Activated CD4-positive, alpha-beta T cell treated with anti-CD3 and anti-CD28 coated beads for 36 hours (primary cell): ENCODE measurements around the gene PDCD10. TPM values are rescaled to one million over a fixed set of nuclear protein-coding genes. Genes with fewer than 3 reads are reported as not detected.

Source experiments
- ATAC-seq: fragments of 200-7000 bp; cut with Tn5 transposase; one replicate; pipeline ENCODE4 v1.10.0; 2021; ENCODE audit warnings: mild to moderate bottlenecking, moderate library complexity
- CTCF ChIA-PET: fragments of 350-600 bp; sonication (Branson Sonifier 250); formaldehyde crosslinking; loops from one replicate; lab custom pipeline; 2021; ENCODE audit warnings: antibody characterized with exemption; lab: Charles Lee
- POLR2A ChIA-PET: fragments of 350-600 bp; sonication (Branson Sonifier 250); formaldehyde crosslinking; loops from one replicate; lab custom pipeline; 2021; ENCODE audit warnings: antibody characterized with exemption, inconsistent platforms; lab: Charles Lee
- DNase-seq: peaks from one replicate; pipeline ENCODE4 v3.0.0-alpha.2; 2020
- H3K27ac Mint-ChIP-seq: one replicate; pipeline ENCODE4 v1.8.0; 2021; ENCODE audit warnings: mixed read lengths
- H3K27me3 Mint-ChIP-seq: one replicate; pipeline ENCODE4 v1.8.0; 2021; ENCODE audit warnings: mixed read lengths
- H3K36me3 Mint-ChIP-seq: one replicate; pipeline ENCODE4 v1.8.0; 2021; ENCODE audit warnings: low read depth, mixed read lengths
- H3K4me1 Mint-ChIP-seq: one replicate; pipeline ENCODE4 v1.8.0; 2021; ENCODE audit warnings: mixed read lengths
- H3K4me3 Mint-ChIP-seq: one replicate; pipeline ENCODE4 v1.8.0; 2021; ENCODE audit warnings: mild to moderate bottlenecking, moderate library complexity, mixed read lengths
- H3K9me3 Mint-ChIP-seq: one replicate; pipeline ENCODE4 v1.8.0; 2021; ENCODE audit warnings: low read depth, mixed read lengths
- intact Hi-C, 2 experiments: fragments of 100-400 bp; cut with DNase I in 1 of 2; cut with micrococcal nuclease in 1 of 2; formaldehyde crosslinking; loops; one replicate each; pipeline versions ENCODE4 v1.14.2 to v1.15.1; 2022 to 2024; cut with DNase I, micrococcal nuclease
- total RNA-seq, 2 experiments: library from RNA; stranded (reverse); gene quantifications; one replicate each; pipeline ENCODE4 v1.2.3, GENCODE V29; 2021

PDCD10 gene
- total RNA-seq, 2 experiments from 2014 or later, result 95.4 to 118 TPM

GRCh38 chr3:167749728-167750127 lies 15.0 kb upstream of the PDCD10 start:
- POLR2A ChIA-PET, result interaction anchor here (1.1 kb wide), 1 partner anchor 14 kb away, joined by 3 read pairs; the partner anchor contains the start of gene SERPINI1
- no peaks in the 10 kb centered on the region for H3K27me3 Mint-ChIP-seq
- H3K9me3 Mint-ChIP-seq, result no peaks in the 10 kb centered on the region
- intact Hi-C loops, result no loop called here
- H3K27ac Mint-ChIP-seq, result no peak overlapping the region
- ATAC-seq, result no peak
- no peaks in the 10 kb centered on the region for H3K36me3 Mint-ChIP-seq
- no peak overlapping the region for H3K4me3 Mint-ChIP-seq
- CTCF ChIA-PET, result interaction anchor here (0.6 to 1.8 kb wide), 8 partner anchors 8 to 31 kb away, joined by 3 to 5 read pairs (median 3); partner anchors contain the start of gene SERPINI1
- DNase-seq, result no peak
- peaks cover 7% of the 10 kb centered on the region for H3K4me1 Mint-ChIP-seq

GRCh38 chr3:167749209-167749608 lies 14.5 kb upstream of the PDCD10 start:
- Mint-ChIP-seq H3K4me1 (peaks cover 7% of the 10 kb centered on the region), H3K4me3 (no peak overlapping the region), H3K36me3 (no peaks in the 10 kb centered on the region), H3K27ac (no peak overlapping the region), H3K27me3 (no peaks in the 10 kb centered on the region), H3K9me3 (no peaks in the 10 kb centered on the region)
- no peak for DNase-seq
- ATAC-seq, result no peak
- CTCF ChIA-PET, result interaction anchor here (0.8 to 1.8 kb wide), 3 partner anchors 8 to 13 kb away, joined by 3 to 5 read pairs (median 5); no protein-coding TSS in a partner anchor
- intact Hi-C loops, result no loop called here
- POLR2A ChIA-PET, result interaction anchor here (1.1 kb wide), 1 partner anchor 13 kb away, joined by 3 read pairs; the partner anchor contains the start of gene SERPINI1

- Mint-ChIP-seq H3K27me3 (no peaks in the 10 kb centered on the region), H3K27ac (no peak overlapping the region), H3K4me3 (no peak overlapping the region), H3K4me1 (peaks cover 7% of the 10 kb centered on the region), H3K36me3 (no peaks in the 10 kb centered on the region), H3K9me3 (no peaks in the 10 kb centered on the region)
- intact Hi-C loops, result no loop called here
- no peak for ATAC-seq
- CTCF ChIA-PET, result interaction anchor here (1.5 kb wide), 1 partner anchor 39 kb away, joined by 3 read pairs; no protein-coding TSS in a partner anchor
- POLR2A ChIA-PET, result no interaction called here
- no peak for DNase-seq
Measured at GRCh38 chr3:167743799-167744198, 9.1 kb upstream of the PDCD10 start.

GRCh38 chr3:167742338-167742737 lies 7.6 kb upstream of the PDCD10 start:
- POLR2A ChIA-PET, result no interaction called here
- Mint-ChIP-seq H3K4me1 (peaks cover 11% of the 10 kb centered on the region), H3K27me3 (no peaks in the 10 kb centered on the region), H3K4me3 (no peak overlapping the region), H3K9me3 (no peaks in the 10 kb centered on the region), H3K36me3 (no peaks in the 10 kb centered on the region), H3K27ac (no peak overlapping the region)
- intact Hi-C loops, result no loop called here
- CTCF ChIA-PET, result interaction anchor here (1.6 kb wide), 1 partner anchor 58 kb away, joined by 4 read pairs; no protein-coding TSS in a partner anchor
- DNase-seq, result no peak
- no peak for ATAC-seq

- DNase-seq, result peak; percentile 49
- Mint-ChIP-seq H3K27me3 (no peaks in the 10 kb centered on the region), H3K36me3 (no peaks in the 10 kb centered on the region), H3K4me3 (no peak overlapping the region), H3K27ac (no peak overlapping the region), H3K4me1 (peaks cover 21% of the 10 kb centered on the region), H3K9me3 (no peaks in the 10 kb centered on the region)
- ChIA-PET CTCF (interaction anchor here (0.6 to 1.2 kb wide), 6 partner anchors 9 to 361 kb away, joined by 3 to 5 read pairs (median 4); partner anchors contain the start of gene ZBBX), POLR2A (no interaction called here)
- ATAC-seq, result peak; percentile 86
- intact Hi-C loops, result no loop called here
Measured at GRCh38 chr3:167740961-167741587, 6.4 kb upstream of the PDCD10 start.

GRCh38 chr3:167739190-167739810 lies 4.6 kb upstream of the PDCD10 start:
- Mint-ChIP-seq H3K27me3 (no peaks in the 10 kb centered on the region), H3K36me3 (no peaks in the 10 kb centered on the region), H3K9me3 (no peaks in the 10 kb centered on the region), H3K27ac (no peak overlapping the region), H3K4me3 (no peak overlapping the region), H3K4me1 (peaks cover 21% of the 10 kb centered on the region)
- ChIA-PET POLR2A (no interaction called here), CTCF (interaction anchor here (0.7 to 1.1 kb wide), 3 partner anchors 15 to 43 kb away, joined by 3 read pairs; no protein-coding TSS in a partner anchor)
- ATAC-seq, result no peak
- intact Hi-C loops, result loop anchor here in 1 of 2 experiments (5.0 to 10.0 kb wide), 2 partner anchors 356 to 357 kb away; partner anchors contain the start of genes GOLIM4 and ZBBX
- no peak for DNase-seq

- ChIA-PET POLR2A (no interaction called here), CTCF (no interaction called here)
- ATAC-seq (no peak), DNase-seq (no peak)
- peaks cover 24% of the 10 kb centered on the region for H3K4me1 Mint-ChIP-seq
- H3K36me3 Mint-ChIP-seq, result no peaks in the 10 kb centered on the region
- H3K27ac Mint-ChIP-seq, result no peak overlapping the region
- no peaks in the 10 kb centered on the region for H3K9me3 Mint-ChIP-seq
- no peaks in the 10 kb centered on the region for H3K27me3 Mint-ChIP-seq
- H3K4me3 Mint-ChIP-seq, result no peak overlapping the region
- intact Hi-C loops, result loop anchor here in 1 of 2 experiments (5.0 to 10.0 kb wide), 2 partner anchors 356 to 357 kb away; partner anchors contain the start of genes GOLIM4 and ZBBX
Measured at GRCh38 chr3:167738037-167738436, 3.3 kb upstream of the PDCD10 start.

GRCh38 chr3:167736997-167737396 lies 2.3 kb upstream of the PDCD10 start:
- Mint-ChIP-seq H3K4me1 (peaks cover 34% of the 10 kb centered on the region), H3K27ac (no peak overlapping the region), H3K27me3 (no peaks in the 10 kb centered on the region), H3K4me3 (no peak overlapping the region), H3K36me3 (peaks cover 9% of the 10 kb centered on the region), H3K9me3 (no peaks in the 10 kb centered on the region)
- ChIA-PET CTCF (interaction anchor here (0.8 to 1.2 kb wide), 4 partner anchors 12 to 145 kb away, joined by 3 to 5 read pairs (median 4); no protein-coding TSS in a partner anchor), POLR2A (no interaction called here)
- no peak for DNase-seq
- ATAC-seq, result no peak
- intact Hi-C loops, result loop anchor here in 1 of 2 experiments (5.0 to 10.0 kb wide), 2 partner anchors 355 to 358 kb away; partner anchors contain the start of genes GOLIM4 and ZBBX

- Mint-ChIP-seq H3K36me3 (peaks cover 9% of the 10 kb centered on the region), H3K4me3 (no peak overlapping the region), H3K27me3 (no peaks in the 10 kb centered on the region), H3K4me1 (peaks cover 41% of the 10 kb centered on the region), H3K9me3 (no peaks in the 10 kb centered on the region), H3K27ac (no peak overlapping the region)
- intact Hi-C loops, result loop anchor here in 1 of 2 experiments (5.0 to 10.0 kb wide), 2 partner anchors 354 to 358 kb away; partner anchors contain the start of genes GOLIM4 and ZBBX
- ChIA-PET CTCF (interaction anchor here (0.8 to 1.2 kb wide), 4 partner anchors 13 to 51 kb away, joined by 3 to 5 read pairs (median 4); no protein-coding TSS in a partner anchor), POLR2A (interaction anchor here (0.9 kb wide), 1 partner anchor 13 kb away, joined by 3 read pairs; no protein-coding TSS in a partner anchor)
- DNase-seq (no peak), ATAC-seq (no peak)
Measured at GRCh38 chr3:167736264-167736787, 1.6 kb upstream of the PDCD10 start.

GRCh38 chr3:167735233-167736138 lies 794 bp upstream of the PDCD10 start, which contains the start of gene SERPINI1:
Gene SERPINI1 (plus strand): TSS chr3:167735721. CDS start chr3:167789129, 53,408 bp downstream.
- CTCF ChIA-PET, result interaction anchor here (0.7 to 1.2 kb wide), 5 partner anchors 14 to 355 kb away, joined by 3 to 5 read pairs (median 3); partner anchors contain the start of gene ZBBX
- ATAC-seq (peak; percentile 55), DNase-seq (peak; percentile 87)
- Mint-ChIP-seq H3K27ac (no peak within 1 kb of the TSS), H3K4me3 (no peak within 1 kb of the TSS), H3K9me3 (no peaks in the 10 kb centered on the region), H3K4me1 (peaks cover 36% of the 10 kb centered on the region), H3K27me3 (no peaks in the 10 kb centered on the region), H3K36me3 (peaks cover 9% of the 10 kb centered on the region)
- POLR2A ChIA-PET, result interaction anchor here (0.6 to 0.9 kb wide), 2 partner anchors 14 to 383 kb away, joined by 3 read pairs; no protein-coding TSS in a partner anchor
- intact Hi-C loops, result loop anchor here (2.0 to 10.0 kb wide), 4 partner anchors 45 to 359 kb away; partner anchors contain the start of genes ZBBX (in 2 of the 2) and GOLIM4 (in 1 of the 2)
